Right ventricle myocardium superior (tissue), 1 donor: Measurements from ENCODE around the gene WWOX. TPM values are rescaled to one million over a fixed set of nuclear protein-coding genes. Genes with fewer than 3 reads are reported as not detected.
A peak's percentile ranks its signal among the peaks of the same experiment; 100 is the strongest.

Experiments
- ATAC-seq: fragments of 200-7000 bp; cut with Tn5 transposase; one replicate; pipeline ENCODE4 v1.9.1; 2020; ENCODE audit warnings: mild to moderate bottlenecking; ENCODE audit not compliant: poor library complexity
- DNase-seq: peaks from one replicate; pipeline ENCODE4 v3.0.0-alpha.2; 2020
- intact Hi-C: fragments of 100-400 bp; cut with DNase I; formaldehyde crosslinking; loops from one replicate; pipeline ENCODE4 v1.11.2; 2022
- total RNA-seq: library from RNA; stranded (reverse); fragmentation: NEBNext Ultra II Directional; extraction: Animal tissue kit (Norgen Biotek cat#: 25700); gene quantifications from one replicate; pipeline ENCODE4 v1.2.1, GENCODE V29; 2021
- donor health status: DM: no; HTN: yes; CAD: no; lungs with severe emphysema.

The WWOX gene
- total RNA-seq, 1 donor from 2014 or later: 11.5 TPM

DNA sequence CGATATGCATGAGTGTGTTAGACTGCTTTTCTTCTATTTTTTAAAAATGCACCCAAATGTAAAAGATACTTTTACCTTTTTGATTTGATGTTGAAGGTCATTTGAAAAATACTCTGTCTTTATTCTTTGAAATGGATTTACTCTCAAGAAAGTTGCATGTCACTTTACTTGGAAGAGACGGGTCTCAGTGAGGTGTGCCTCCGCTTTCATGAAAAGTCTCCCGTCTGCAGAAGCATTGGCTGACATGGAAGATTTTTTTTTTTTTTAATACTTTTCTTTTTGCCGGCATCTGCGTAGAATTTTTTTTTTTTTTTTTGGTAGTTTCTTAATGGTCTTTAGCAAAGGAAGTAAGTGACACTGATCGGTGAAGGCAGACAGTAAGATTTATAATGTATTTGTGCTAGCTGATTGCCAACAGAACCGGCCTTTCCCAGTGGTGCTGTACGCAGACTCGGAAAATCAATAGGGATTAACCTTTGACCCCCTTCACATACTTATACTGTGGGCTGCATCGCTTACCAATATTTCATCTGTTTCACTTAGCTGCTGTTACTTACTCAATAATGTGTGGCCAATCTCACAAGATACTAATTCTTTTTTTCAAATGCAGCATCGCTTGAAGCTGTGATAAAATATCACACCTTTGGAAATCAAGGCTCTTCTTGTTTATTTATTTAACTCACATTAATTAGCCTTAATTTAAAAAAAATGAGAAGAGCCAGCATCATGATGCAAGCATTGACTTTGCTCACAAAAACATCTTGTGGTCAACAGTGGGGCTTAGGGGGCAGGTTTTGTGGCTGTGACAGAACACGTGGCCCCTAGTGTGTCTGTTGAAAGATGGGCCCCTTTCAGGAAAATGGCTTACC lies 383.9 kb downstream of the WWOX start:
- no peak for ATAC-seq
- DNase-seq: no peak
- intact Hi-C loops: no loop called here

- intact Hi-C loops: no loop called here
- ATAC-seq: no peak
- no peak for DNase-seq
Measured at GRCh38 chr16:78484509-78485058, 385.1 kb downstream of the WWOX start.

DNA sequence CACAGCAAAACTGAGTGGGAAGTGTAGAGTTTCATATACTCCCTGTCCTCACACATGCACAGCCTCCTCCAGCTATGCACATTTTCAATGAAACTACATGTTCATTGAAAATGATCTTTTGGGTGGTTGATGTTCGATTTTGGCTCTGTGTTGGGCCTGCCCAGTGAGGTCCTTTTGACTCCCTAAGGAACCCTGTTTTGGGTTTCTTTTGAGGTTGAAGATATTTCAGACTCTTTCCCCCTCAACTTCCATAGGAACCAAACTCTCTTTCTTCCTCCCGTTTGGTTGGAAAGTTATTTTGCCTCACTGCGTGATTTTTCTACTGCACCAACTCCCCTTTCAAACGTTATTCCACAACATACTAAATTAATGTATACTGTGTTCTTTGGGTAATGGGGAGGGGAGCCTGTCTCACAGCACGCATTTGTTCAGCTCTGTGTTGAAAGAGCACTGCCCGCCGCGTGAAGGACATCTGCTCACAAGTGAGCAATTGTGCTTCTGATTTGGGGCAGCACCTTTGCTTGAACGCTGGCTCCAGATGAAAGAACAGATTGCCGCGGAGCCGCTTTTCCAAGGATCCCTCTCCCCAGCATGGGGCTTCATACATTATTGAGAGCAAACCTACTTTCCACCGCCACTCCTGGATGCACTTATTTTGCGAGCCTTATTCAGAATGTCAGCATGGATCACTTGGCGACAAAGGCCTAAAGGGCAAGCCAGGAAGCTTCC lies 385.9 kb downstream of the WWOX start:
- ATAC-seq (no peak), DNase-seq (no peak)
- intact Hi-C loops: no loop called here

DNA sequence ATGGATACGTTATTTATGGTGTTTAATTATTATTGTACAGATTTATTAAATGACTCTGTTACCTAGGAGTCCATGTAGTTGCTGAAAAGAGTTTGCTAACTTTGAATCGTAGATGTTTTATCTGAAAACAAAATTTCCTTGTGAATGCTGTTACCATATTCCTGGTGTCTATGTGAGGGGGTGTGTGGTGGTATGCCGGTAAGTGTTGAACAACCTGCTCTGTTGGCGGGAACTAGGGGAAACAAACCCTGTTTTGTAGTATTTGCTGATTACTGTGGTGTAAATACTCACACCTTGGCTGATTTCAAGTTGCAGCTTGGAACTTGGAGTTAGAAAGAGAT lies 386.4 kb downstream of the WWOX start:
- ATAC-seq: no peak
- intact Hi-C loops: no loop called here

DNA sequence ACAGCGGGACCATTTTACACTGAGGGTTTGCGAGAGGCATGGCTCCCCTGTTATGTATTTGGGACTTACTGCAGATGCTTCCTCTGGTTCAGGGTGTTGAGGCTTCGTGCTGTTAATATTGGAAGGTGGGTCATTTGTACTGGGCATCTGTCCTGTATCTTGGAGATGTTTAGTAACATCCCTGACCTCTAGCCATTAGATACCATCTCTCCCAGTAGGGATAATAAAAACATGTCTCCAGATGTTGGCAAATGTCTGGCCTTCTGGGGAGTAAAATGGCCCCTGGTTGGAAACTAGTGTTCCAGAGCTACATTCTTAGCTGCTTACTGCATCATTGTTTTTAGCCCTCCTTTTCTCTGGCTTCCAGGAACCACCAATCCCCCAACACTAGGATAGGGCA lies 388.0 kb downstream of the WWOX start:
- intact Hi-C loops: no loop called here
- ATAC-seq: no peak
- no peak for DNase-seq

More for the DNA sequence above, 386.4 kb downstream of the WWOX start:
- DNase-seq: no peak

GRCh38 chr16:78489072-78489471 lies 389.6 kb downstream of the WWOX start:
- no peak for DNase-seq
- intact Hi-C loops: no loop called here
- ATAC-seq: no peak

- ATAC-seq: peak; percentile 18
- no peak for DNase-seq
- intact Hi-C loops: no loop called here
Measured at GRCh38 chr16:78489631-78490030, 390.2 kb downstream of the WWOX start.

- no peak for ATAC-seq
- intact Hi-C loops: no loop called here
- no peak for DNase-seq
Measured at GRCh38 chr16:78490431-78490830, 391.0 kb downstream of the WWOX start.

DNA sequence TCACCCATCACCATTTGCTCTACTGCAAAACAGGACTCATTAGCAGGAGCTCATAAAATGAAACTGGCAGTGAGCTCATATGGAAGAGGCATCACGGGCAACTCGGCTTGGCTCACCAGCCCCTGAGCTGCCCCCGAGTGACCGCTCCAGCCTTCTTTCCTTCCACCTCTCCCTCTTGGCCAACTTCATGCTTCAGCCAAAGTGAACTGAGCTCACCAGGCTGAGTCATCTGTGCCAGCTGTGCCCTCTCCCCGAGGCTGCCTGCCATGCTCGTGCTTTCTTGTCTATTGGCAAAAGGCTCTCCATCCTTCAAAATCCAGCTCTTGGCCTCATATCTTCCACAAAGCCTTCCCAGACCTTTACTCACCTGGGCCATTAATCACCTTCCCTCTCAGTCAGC lies 391.4 kb downstream of the WWOX start:
- DNase-seq (no peak), ATAC-seq (no peak)
- intact Hi-C loops: no loop called here

DNA sequence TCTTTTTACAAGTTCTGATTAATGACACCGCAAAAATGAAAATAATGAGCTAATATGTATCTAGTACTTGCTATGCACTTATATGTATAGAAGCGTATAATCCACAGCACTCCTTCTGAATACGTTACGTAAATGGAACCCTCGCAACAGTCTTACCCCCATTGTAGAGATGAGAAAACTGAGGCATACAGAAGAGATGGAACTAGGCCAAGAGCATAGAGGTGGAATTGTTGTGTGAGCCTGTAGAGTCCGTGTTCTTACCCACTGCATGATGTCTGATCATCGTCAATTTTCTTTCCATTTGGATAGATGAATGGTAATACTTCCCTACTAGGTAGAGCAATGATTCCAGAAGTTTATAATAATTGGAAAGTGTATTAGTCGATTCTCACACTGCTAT lies 394.1 kb downstream of the WWOX start:
- intact Hi-C loops: no loop called here
- DNase-seq (no peak), ATAC-seq (no peak)

GRCh38 chr16:78494105-78494504 lies 394.7 kb downstream of the WWOX start:
- intact Hi-C loops: no loop called here
- ATAC-seq (no peak), DNase-seq (no peak)

GRCh38 chr16:78494674-78495073 lies 395.2 kb downstream of the WWOX start:
- ATAC-seq: no peak
- no peak for DNase-seq
- intact Hi-C loops: no loop called here

- no peak for ATAC-seq
- intact Hi-C loops: no loop called here
- DNase-seq: no peak
Measured at GRCh38 chr16:78496189-78496588, 396.7 kb downstream of the WWOX start.

DNA sequence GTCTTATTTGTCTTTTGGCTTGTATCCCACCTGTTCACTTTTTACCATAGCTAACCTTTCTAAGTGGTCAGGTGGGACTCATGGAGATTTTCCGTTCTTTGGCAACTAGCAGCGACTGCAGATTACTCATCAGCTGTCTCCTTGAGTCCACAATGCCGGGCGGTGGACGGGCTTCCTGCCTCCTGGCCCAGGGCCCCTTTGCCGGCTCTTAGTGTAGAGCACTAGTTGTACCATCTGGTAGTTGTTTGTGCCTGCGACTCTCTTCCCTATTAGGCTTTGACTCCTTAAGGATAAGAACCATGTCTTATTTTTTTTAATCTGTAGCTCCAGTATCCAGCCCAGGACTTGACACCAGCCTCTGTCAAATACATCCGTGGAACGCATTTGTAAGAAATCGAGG lies 399.9 kb downstream of the WWOX start:
- no peak for DNase-seq
- intact Hi-C loops: no loop called here
- ATAC-seq: no peak

DNA sequence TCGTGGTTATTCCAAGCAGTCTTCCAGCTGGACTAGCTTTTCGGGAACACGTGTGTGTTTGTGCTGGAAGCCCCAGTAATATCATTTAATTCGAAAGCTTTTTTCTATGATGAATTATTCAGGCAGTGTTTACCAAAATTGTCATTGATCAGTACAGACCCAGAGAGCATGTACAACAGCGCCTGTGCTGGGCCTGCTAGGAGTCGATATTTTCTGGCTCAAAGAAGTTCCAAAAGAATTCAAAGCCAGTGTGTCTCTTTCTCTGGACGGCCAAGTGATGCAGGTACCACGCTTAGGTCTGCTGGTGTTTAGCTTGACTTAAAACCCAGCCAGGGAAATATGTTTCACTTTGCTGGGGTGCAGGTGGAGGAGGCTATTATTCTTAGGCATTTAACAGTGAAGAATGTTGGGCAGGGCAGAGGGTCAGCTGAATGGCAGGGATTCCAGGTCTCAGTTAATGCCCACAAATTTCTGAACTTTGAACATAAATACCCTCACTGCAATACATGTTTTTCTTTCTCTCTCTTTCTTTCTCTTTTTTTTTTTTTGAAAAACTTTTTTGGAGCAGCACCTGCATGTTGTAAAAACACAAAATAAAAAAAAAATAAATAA lies 401.3 kb downstream of the WWOX start:
- DNase-seq (no peak), ATAC-seq (no peak)
- intact Hi-C loops: loop anchor here (5.0 kb wide), 2 partner anchors 272 to 1102 kb away; partner anchors contain the start of gene MAF

DNA sequence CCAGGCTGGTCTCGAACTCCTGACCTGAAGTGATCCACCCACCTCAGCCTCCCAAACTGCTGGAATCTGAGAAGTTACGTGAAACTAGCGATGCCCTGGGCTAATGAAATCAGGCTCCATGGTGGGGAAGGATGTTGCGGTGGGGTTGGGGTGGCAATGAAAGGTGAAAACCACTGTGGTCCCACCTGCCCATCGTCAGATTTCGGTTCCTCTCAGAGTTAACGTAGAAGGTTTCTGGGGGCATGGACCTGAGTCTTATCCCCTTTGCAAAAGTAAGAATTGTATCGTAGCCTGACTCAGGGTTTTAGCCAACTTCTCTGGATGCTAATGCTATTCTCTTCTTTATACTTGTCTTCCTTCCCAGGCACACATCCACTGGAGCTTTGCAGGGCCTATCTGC lies 402.3 kb downstream of the WWOX start:
- no peak for DNase-seq
- intact Hi-C loops: loop anchor here (5.0 kb wide), 2 partner anchors 271 to 1101 kb away; partner anchors contain the start of gene MAF
- ATAC-seq: no peak

DNA sequence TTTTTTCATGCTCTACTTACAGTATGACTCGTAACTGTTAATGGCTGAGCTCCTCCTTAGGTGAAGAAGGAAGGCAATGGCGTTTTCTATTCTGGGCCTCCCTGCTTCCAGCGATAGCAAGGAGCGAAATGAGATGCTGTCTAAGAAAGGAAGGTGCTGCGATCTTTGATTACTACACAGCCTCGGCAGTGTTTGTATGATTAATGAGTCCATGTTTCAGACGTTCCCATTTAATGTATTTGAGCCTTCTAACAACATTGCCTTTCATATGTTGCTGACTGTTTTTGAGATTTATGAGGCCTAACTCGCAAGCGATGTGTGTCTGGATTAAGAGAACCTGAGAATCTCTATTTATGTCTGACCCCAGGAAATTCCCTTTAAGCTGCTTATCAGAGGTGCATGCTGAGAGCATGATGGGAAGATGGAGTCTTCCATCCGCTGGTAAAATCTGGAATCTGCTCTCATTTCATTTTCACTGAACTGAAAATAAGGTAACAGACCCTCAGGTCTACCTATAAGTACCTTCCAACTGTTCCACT lies 403.4 kb downstream of the WWOX start:
- intact Hi-C loops: loop anchor here (5.0 kb wide), 2 partner anchors 269 to 1099 kb away; partner anchors contain the start of gene MAF
- no peak for ATAC-seq
- no peak for DNase-seq

DNA sequence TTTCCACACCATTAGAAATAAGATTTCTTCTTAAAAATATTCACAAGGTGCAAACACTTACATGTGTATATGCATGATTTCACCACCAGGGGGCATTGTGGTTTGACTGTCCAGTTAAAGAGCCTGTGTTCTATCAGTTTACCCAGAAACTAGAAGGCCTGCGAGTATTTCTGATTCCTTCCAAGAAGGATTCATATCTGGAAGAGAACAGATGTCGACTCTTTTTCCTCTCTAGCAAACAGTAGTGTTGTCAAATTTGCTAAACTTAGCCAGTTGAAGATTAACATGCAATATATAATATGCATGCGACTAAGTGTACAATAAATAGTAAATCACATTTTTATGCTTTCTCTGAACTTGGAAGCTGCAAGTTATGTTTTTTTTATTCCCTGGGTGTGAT lies 404.1 kb downstream of the WWOX start:
- intact Hi-C loops: loop anchor here (5.0 kb wide), 2 partner anchors 269 to 1099 kb away; partner anchors contain the start of gene MAF
- peak; percentile 40 for ATAC-seq

DNA sequence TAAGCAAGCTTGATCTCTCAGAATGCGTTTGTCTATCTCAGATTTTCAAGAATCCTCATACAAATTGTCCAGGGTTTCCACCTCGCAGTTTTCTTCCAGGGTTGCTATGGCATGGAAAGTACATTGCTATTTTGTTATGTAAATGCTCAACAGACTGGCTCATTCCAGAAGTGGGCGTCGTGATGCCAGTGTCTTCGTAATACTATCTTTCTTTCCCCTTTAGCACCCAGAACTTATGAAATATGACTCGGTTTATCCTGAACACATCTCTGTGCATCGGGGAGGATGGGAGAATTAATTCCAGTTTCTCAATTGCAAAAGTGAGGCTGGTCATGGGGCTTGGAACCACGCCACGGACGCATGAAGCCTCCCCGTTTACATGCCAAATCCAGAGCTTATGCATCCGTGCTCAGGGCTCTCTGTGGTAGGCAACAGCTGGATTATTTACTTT lies 405.0 kb downstream of the WWOX start:
- DNase-seq: peak; percentile 71
- intact Hi-C loops: loop anchor here (5.0 kb wide), 2 partner anchors 268 to 1098 kb away; partner anchors contain the start of gene MAF
- ATAC-seq: peak; percentile 33

More for the DNA sequence above, 404.1 kb downstream of the WWOX start:
- no peak for DNase-seq
